AG04450 (cell line): ENCODE results near the gene PROSER2. TPM values are rescaled to one million over a fixed set of nuclear protein-coding genes. Genes with fewer than 3 reads are reported as not detected.

ENCODE experiments used
- CTCF ChIA-PET: fragments of 300-600, 350-600 bp; formaldehyde crosslinking; extraction: SDS; loops from one replicate; lab custom pipeline; 2022; ENCODE audit warnings: antibody characterized with exemption, inconsistent platforms; lab: Charles Lee
- POLR2A ChIA-PET: fragments of 350-600 bp; formaldehyde crosslinking; extraction: SDS; loops from one replicate; lab custom pipeline; 2021; ENCODE audit warnings: antibody characterized with exemption, inconsistent platforms; lab: Yijun Ruan, JAX
- DNase-seq: peaks from one replicate; pipeline ENCODE4 v3.0.0-alpha.2; 2011; ENCODE audit warnings: low read depth, low spot score
- H3K27ac ChIP-seq: one replicate; pipeline ENCODE4 v1.5.1; 2012; ENCODE audit warnings: low read depth, low read length, control low read depth
- H3K27me3 ChIP-seq: one replicate; pipeline ENCODE4 v1.6.0; 2012; ENCODE audit warnings: low read length; ENCODE audit not compliant: control insufficient read depth, insufficient read depth
- H3K4me3 ChIP-seq: 2 replicates; pipeline ENCODE4 v1.5.1; 2011; ENCODE audit warnings: mild to moderate bottlenecking, low read depth, low read length, control low read depth
- H3K9me3 ChIP-seq: 2 replicates; pipeline ENCODE4 v1.5.1; 2012; ENCODE audit warnings: low read length; ENCODE audit not compliant: control insufficient read depth, insufficient read depth
- polyA plus RNA-seq: library from polyadenylated mRNA; depleted of rRNA; stranded (reverse); fragments of >200 nt; gene quantifications from 2 replicates; pipeline ENCODE4 v1.2.3, GENCODE V29; 2011
- TF ChIP-seq, protein P1 (sequence below): IDR thresholded peaks from 2 replicates; pipeline ENCODE4 v1.5.1; 2011; ENCODE audit warnings: low read depth, low read length, control low read depth, inconsistent platforms

Gene PROSER2
- polyA plus RNA-seq, 1 experiment = 0.53 TPM

DNA sequence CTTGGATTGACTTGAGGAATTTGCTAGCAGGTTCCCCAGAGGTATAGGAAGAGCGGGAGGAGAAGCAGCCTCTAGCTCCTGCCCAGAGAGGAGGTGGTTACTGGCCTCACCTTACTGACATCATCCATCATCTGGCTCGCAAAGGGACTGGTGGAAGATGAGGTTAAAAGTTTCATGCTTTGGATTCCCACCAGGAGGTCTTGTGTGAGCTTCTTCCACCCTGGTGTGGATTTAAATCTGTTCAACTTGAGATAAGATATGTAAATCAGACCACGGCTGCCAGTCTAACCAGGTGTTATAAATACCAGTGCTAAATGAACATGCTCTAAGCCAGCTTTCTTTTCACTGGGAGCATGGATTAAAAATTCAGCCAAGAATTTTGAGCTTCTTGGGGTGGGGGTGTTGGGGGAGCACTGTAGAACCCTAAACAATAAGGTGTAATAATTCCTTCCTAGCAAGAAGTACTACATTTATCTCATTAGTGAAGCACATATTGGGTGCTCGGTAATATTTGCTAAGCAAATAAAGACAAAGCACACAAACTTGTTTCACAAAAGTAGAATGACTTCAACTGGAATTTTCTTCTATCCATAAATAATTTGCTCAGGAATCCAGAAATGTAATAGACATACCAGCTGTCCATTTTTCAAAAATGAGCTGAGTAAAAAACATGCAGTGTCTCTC lies 7.8 kb downstream of the PROSER2 start:
- ChIA-PET POLR2A (no interaction called here), CTCF (interaction anchor here (1.6 to 1.7 kb wide), 2 partner anchors 11 to 155 kb away, joined by 4 to 5 read pairs; no protein-coding TSS in a partner anchor)
- Histone ChIP-seq H3K27me3 (peaks cover 4% of the 10 kb centered on the region), H3K4me3 (no peak overlapping the region), H3K9me3 (no peaks in the 10 kb centered on the region), H3K27ac (no peak overlapping the region)
- TF ChIP-seq, protein P1, sequence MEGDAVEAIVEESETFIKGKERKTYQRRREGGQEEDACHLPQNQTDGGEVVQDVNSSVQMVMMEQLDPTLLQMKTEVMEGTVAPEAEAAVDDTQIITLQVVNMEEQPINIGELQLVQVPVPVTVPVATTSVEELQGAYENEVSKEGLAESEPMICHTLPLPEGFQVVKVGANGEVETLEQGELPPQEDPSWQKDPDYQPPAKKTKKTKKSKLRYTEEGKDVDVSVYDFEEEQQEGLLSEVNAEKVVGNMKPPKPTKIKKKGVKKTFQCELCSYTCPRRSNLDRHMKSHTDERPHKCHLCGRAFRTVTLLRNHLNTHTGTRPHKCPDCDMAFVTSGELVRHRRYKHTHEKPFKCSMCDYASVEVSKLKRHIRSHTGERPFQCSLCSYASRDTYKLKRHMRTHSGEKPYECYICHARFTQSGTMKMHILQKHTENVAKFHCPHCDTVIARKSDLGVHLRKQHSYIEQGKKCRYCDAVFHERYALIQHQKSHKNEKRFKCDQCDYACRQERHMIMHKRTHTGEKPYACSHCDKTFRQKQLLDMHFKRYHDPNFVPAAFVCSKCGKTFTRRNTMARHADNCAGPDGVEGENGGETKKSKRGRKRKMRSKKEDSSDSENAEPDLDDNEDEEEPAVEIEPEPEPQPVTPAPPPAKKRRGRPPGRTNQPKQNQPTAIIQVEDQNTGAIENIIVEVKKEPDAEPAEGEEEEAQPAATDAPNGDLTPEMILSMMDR = no peak
- no peak for DNase-seq

DNA sequence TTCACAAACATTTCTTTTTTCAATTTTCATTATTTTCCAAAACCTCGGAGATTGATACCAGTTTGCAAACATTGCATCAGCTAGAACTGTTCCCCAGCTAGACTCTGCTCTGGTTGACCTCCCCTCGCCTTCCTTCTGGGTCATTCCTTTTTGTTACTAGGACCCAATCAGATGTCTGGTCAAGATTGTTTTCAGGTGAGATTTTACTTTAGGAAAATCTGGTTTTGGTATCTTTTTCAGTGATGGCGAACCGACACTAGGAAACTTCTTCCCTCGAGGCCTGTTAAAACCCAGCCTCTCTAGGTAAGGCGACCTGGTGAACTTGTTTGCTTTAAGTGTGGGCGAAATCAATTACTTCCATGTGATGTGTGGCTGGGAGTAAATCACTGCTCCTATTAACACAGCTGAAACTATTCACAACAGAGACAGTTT lies 8.4 kb downstream of the PROSER2 start:
- H3K27ac ChIP-seq = no peak overlapping the region
- CTCF ChIA-PET = interaction anchor here (1.6 to 1.7 kb wide), 2 partner anchors 12 to 155 kb away, joined by 4 to 5 read pairs; no protein-coding TSS in a partner anchor
- TF ChIP-seq, protein P1 = no peak
- no peak overlapping the region for H3K4me3 ChIP-seq
- H3K9me3 ChIP-seq = no peaks in the 10 kb centered on the region
- POLR2A ChIA-PET = no interaction called here
- DNase-seq = no peak
- peaks cover 4% of the 10 kb centered on the region for H3K27me3 ChIP-seq

GRCh38 chr10:11832042-11832441 lies 8.9 kb downstream of the PROSER2 start:
- ChIA-PET CTCF (interaction anchor here (1.6 to 1.7 kb wide), 2 partner anchors 13 to 154 kb away, joined by 4 to 5 read pairs; no protein-coding TSS in a partner anchor), POLR2A (no interaction called here)
- Histone ChIP-seq H3K9me3 (no peaks in the 10 kb centered on the region), H3K27ac (no peak overlapping the region), H3K27me3 (peaks cover 4% of the 10 kb centered on the region), H3K4me3 (no peak overlapping the region)
- no peak for DNase-seq
- TF ChIP-seq, protein P1 = no peak

- TF ChIP-seq, protein P1 = no peak
- Histone ChIP-seq H3K27ac (no peak overlapping the region), H3K4me3 (no peak overlapping the region), H3K9me3 (no peaks in the 10 kb centered on the region), H3K27me3 (peaks cover 4% of the 10 kb centered on the region)
- ChIA-PET POLR2A (no interaction called here), CTCF (interaction anchor here (0.6 kb wide), 1 partner anchor 338 kb away, joined by 4 read pairs; no protein-coding TSS in a partner anchor)
- no peak for DNase-seq
Observed at GRCh38 chr10:11835061-11835460, 11.9 kb downstream of the PROSER2 start.

DNA sequence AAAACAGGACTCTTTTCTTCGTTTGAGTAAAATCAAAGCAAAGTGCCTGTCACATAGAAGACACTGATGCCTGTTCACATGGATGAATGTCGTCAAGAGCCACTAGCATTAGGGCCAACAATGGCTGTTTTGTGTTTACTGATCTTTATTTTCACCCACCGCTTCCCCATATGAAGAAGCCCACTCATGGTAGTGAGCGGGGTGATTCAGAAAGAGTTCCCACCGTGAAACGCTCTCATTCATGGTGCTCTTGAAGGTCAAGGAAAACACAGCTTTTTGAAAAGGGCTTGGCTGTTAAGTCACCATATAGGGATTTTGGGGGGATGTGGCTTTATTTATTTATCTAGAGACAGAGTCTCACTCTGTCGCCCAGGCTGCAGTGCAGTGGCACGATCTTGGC lies 12.5 kb downstream of the PROSER2 start:
- TF ChIP-seq, protein P1 = no peak
- H3K9me3 ChIP-seq = no peaks in the 10 kb centered on the region
- no peak for DNase-seq
- no peak overlapping the region for H3K4me3 ChIP-seq
- POLR2A ChIA-PET = no interaction called here
- H3K27ac ChIP-seq = no peak overlapping the region
- CTCF ChIA-PET = interaction anchor here (0.6 kb wide), 1 partner anchor 339 kb away, joined by 4 read pairs; no protein-coding TSS in a partner anchor
- peaks cover 4% of the 10 kb centered on the region for H3K27me3 ChIP-seq
